HFFc6 (cell line): ENCODE results near the gene CCNL2. TPM values are rescaled to one million over a fixed set of nuclear protein-coding genes. Genes with fewer than 3 reads are reported as not detected.
"Not testable (repeated sequence)": the region's sequence is repeated elsewhere in the genome, so short reads cannot be mapped to it uniquely, and the experiment has no call there.

ENCODE experiments used
- DNase-seq: peaks from one replicate; pipeline ENCODE4 v3.0.0-alpha.2; 2018
- H3K27ac Mint-ChIP-seq: 2 replicates; pipeline ENCODE4 v1.8.0; 2020; ENCODE audit warnings: mild to moderate bottlenecking, mixed read lengths
- H3K27me3 Mint-ChIP-seq: 2 replicates; pipeline ENCODE4 v1.8.0; 2021; ENCODE audit warnings: mild to moderate bottlenecking, moderate library complexity, mixed read lengths; ENCODE audit not compliant: insufficient read depth
- H3K36me3 Mint-ChIP-seq: 2 replicates; pipeline ENCODE4 v1.8.0; 2021; ENCODE audit warnings: low read depth, mixed read lengths
- H3K4me1 Mint-ChIP-seq: 2 replicates; pipeline ENCODE4 v1.8.0; 2020; ENCODE audit warnings: low read depth, mixed read lengths
- H3K4me3 Mint-ChIP-seq: 2 replicates; pipeline ENCODE4 v1.8.0; 2020; ENCODE audit warnings: mild to moderate bottlenecking, moderate library complexity, mixed read lengths
- H3K9me3 Mint-ChIP-seq: 2 replicates; pipeline ENCODE4 v1.8.0; 2020; ENCODE audit warnings: mild to moderate bottlenecking, mixed read lengths
- total RNA-seq, 6 experiments: library from RNA; stranded (reverse); fragmentation: NEBNext Ultra II Directional; extraction: Animal tissue kit (Norgen Biotek cat#: 25700); gene quantifications; 2 replicates in 1 of 6; 3 replicates in 5 of 6; pipeline ENCODE4 v1.2.3, GENCODE V29; 2021
- TF ChIP-seq, protein P1 (sequence below): fragments of 200-600 bp; sonication (generic); IDR thresholded peaks from 2 replicates; pipeline ENCODE4 v1.5.0; 2021; ENCODE audit warnings: antibody characterized with exemption, mild to moderate bottlenecking

Gene CCNL2
- total RNA-seq, 6 experiments from 2014 or later: 96.2 to 115 (median 104) TPM

DNA sequence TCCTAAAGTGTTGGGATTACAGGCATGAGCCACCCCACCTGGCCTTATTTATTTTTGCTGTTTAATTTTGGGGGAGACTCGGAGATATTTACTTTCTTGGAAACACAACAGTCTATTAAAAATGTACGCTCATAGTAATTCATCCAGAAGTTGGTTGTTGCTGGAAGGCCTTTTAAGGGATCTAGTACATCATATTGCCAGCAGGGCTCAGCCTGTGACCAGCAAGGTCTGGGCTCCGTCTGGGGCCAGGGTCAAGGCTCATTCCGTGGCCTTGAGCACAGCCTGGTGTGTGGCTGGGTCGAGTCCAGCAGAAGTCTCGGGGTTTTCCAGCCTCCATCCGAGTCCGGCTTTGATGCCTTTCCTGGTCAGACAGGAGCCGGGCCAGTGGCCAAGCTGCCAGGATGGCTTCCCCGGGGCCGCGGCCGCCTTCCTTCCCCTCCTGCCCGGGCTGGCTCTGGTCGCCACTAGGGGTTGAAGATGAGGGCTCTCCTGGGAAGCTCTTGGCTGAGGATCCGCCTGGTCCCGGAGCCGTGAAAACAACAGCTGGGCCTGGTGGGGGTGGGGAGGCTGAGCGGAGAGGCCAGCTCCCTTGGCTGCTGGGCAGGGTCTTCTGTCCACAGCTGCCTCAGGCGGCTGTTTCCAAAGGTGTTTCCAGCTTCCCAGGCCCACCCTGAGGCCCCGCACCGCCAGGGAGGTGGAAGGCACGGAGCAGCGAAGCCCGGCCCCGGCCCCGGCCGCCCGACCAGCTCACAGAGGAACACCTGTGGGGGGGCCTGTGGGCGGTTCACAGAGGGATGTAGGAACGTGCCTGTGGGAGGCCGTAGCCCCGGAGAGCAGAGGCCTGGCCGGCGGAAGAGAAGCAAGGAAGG is 31.2 kb upstream of the CCNL2 start:
- peaks cover 9% of the 10 kb centered on the region; the same call in 1 of the 2 replicates for H3K4me1 Mint-ChIP-seq
- TF ChIP-seq, protein P1, sequence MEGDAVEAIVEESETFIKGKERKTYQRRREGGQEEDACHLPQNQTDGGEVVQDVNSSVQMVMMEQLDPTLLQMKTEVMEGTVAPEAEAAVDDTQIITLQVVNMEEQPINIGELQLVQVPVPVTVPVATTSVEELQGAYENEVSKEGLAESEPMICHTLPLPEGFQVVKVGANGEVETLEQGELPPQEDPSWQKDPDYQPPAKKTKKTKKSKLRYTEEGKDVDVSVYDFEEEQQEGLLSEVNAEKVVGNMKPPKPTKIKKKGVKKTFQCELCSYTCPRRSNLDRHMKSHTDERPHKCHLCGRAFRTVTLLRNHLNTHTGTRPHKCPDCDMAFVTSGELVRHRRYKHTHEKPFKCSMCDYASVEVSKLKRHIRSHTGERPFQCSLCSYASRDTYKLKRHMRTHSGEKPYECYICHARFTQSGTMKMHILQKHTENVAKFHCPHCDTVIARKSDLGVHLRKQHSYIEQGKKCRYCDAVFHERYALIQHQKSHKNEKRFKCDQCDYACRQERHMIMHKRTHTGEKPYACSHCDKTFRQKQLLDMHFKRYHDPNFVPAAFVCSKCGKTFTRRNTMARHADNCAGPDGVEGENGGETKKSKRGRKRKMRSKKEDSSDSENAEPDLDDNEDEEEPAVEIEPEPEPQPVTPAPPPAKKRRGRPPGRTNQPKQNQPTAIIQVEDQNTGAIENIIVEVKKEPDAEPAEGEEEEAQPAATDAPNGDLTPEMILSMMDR: no peak; the same call in 1 of the 2 replicates
- peaks cover 5% of the 10 kb centered on the region for H3K9me3 Mint-ChIP-seq
- H3K4me3 Mint-ChIP-seq: no peak overlapping the region
- DNase-seq: no peak
- H3K27ac Mint-ChIP-seq: no peak overlapping the region
- peaks cover 2% of the 10 kb centered on the region; the same call in 1 of the 2 replicates for H3K27me3 Mint-ChIP-seq
- H3K36me3 Mint-ChIP-seq: no peaks in the 10 kb centered on the region

DNA sequence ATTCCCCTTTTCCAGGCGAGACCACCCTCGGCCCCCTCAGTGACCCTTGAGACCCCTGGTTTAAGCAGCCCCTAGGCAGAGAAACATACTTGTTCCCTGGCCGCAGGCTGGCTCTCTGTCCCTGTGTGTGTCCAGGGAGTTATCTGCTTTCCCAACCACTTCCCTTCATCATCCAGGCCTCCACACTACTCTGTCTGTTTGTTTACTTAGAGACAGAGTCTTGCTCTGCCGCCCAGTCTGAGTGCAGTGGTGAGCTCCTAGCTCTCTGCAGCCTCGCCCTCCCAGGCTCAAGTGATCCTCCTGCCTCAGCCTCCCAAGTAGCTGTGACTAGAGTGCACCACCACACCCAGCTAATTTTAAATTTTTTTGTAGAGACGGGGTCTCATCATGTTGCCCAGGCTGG is 30.5 kb upstream of the CCNL2 start:
- H3K27ac Mint-ChIP-seq: no peak overlapping the region
- no peak for DNase-seq

DNA sequence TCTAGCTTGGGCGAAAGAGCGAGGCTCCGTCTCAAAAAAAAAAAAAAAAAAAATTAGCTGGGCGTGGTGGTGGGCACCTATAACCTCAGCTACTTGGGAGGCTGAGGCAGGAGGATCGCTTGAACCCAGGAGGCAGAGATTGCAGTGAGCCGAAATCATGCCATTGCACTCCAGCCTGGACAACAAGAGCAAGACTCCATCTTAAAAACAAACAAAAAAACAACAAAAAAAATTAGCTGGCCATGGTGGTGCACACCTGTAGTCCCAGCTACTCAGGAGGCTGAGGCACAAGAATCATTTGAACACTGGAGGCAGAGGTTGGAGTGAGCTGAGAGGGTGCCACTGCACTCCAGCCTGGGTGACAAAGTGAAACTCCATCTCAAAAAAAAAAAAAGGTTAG is 29.8 kb upstream of the CCNL2 start:
- not testable (repeated sequence) for H3K9me3 Mint-ChIP-seq, H3K27ac Mint-ChIP-seq, H3K4me3 Mint-ChIP-seq, H3K36me3 Mint-ChIP-seq, H3K27me3 Mint-ChIP-seq, H3K4me1 Mint-ChIP-seq, DNase-seq

More for the DNA sequence above, 30.5 kb upstream of the CCNL2 start:
- H3K4me3 Mint-ChIP-seq: no peak overlapping the region
- H3K9me3 Mint-ChIP-seq: peaks cover 5% of the 10 kb centered on the region
- no peaks in the 10 kb centered on the region for H3K36me3 Mint-ChIP-seq
- TF ChIP-seq, protein P1: no peak
- H3K4me1 Mint-ChIP-seq: peaks cover 9% of the 10 kb centered on the region; the same call in 1 of the 2 replicates
- H3K27me3 Mint-ChIP-seq: peaks cover 2% of the 10 kb centered on the region; the same call in 1 of the 2 replicates

DNA sequence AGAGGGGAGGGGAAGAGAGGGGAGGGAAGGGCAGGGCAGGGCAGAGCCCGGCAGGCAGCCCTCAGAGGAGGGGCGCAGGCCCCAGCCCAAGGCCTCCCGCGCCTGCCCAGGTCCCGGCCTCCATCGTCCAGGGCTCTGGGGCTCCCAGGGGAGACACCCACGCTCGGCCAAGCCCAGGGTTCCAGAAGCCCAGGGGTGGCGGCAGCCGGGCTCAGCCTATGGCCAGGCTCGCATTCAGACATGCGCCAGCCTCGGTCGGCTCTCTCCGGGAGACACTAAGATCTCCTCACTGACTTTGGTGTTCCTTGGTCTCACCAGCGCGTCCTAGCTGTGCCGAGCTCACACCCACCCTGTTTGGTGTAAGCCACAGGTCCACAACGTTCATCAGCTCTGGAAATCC is 29.0 kb upstream of the CCNL2 start:
- peaks cover 10% of the 10 kb centered on the region for H3K4me1 Mint-ChIP-seq
- H3K4me3 Mint-ChIP-seq: no peak overlapping the region
- H3K27me3 Mint-ChIP-seq: peaks cover 2% of the 10 kb centered on the region; the same call in 1 of the 2 replicates
- TF ChIP-seq, protein P1: no peak
- no peak overlapping the region for H3K27ac Mint-ChIP-seq
- no peak for DNase-seq
- no peaks in the 10 kb centered on the region for H3K36me3 Mint-ChIP-seq
- peaks cover 5% of the 10 kb centered on the region for H3K9me3 Mint-ChIP-seq

DNA sequence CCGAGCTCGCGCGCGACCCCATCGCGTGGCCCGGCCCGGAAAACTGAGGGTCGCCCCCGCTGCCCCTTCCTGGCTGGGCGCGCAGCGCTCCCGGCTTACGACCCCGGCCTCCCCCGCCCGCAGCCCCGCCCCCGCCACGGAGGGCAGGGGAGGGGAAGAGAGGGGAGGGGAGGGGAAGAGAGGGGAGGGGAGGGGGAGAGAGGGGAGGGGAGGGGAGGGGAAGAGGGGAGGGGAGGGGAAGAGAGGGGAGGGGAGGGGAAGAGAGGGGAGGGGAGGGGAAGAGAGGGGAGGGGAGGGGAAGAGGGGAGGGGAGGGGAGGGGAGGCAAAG is 28.6 kb upstream of the CCNL2 start:
- peaks cover 2% of the 10 kb centered on the region; the same call in 1 of the 2 replicates for H3K27me3 Mint-ChIP-seq
- H3K27ac Mint-ChIP-seq: no peak overlapping the region
- H3K4me1 Mint-ChIP-seq: peaks cover 14% of the 10 kb centered on the region
- H3K36me3 Mint-ChIP-seq: no peaks in the 10 kb centered on the region
- H3K9me3 Mint-ChIP-seq: peaks cover 5% of the 10 kb centered on the region
- no peak for DNase-seq
- H3K4me3 Mint-ChIP-seq: no peak overlapping the region
- TF ChIP-seq, protein P1: no peak

DNA sequence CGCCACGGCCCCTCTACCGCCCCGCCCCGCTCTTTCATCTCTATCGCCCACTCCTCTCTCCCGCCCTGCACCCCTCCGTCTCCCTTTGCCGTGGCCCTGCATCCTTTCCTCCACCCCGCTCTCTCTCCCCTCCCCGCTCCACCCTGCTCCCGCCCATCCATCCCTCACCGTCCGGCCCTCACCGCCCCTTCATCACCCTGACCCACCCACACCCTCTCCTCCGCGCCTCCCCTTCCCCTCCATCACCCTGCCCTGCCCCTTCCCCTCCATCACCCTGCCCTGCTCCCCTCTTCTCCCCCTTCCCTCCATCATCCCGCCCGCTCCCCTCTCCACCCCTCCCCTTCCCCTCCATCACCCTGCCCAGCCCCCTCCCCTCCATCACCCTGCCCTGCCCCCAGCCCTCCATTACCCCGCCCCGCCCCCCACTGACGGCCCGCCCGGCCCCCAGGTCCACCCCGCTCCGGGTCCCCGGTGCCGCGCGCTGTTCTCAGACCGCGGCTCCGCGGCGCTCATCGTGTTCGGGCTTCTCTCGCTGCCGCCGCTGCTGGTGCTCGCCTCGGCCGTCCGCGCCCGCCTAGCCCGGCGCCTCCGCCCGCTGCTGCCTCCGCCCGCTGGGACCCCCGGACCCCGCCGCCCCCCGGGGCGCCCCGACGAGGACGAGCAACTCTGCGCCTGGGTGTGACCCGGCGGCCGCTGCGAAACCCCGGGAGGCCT is 28.1 kb upstream of the CCNL2 start:
- Mint-ChIP-seq H3K4me3 (no peak overlapping the region), H3K27me3 (peaks cover 2% of the 10 kb centered on the region; the same call in 1 of the 2 replicates), H3K36me3 (no peaks in the 10 kb centered on the region), H3K27ac (no peak overlapping the region), H3K4me1 (peaks cover 19% of the 10 kb centered on the region), H3K9me3 (peaks cover 5% of the 10 kb centered on the region)
- DNase-seq: no peak
- TF ChIP-seq, protein P1: no peak
